Parathyroid adenoma (tissue), 2 donors: ENCODE results near the gene PRR11.

Source experiments
- H2AFZ ChIP-seq: fragments of 300-600 bp; sonication (generic); one replicate; pipeline ENCODE4 v1.7.0; 2017; ENCODE audit warnings: antibody characterized with exemption, mild to moderate bottlenecking
- H3K27ac ChIP-seq: fragments of 300-600 bp; sonication (generic); one replicate; pipeline ENCODE4 v1.7.0; 2017
- H3K27me3 ChIP-seq: fragments of 300-600 bp; sonication (generic); one replicate; pipeline ENCODE4 v1.7.0; 2017; ENCODE audit warnings: low read length; ENCODE audit not compliant: control insufficient read depth, insufficient read depth
- H3K36me3 ChIP-seq: fragments of 300-600 bp; sonication (generic); one replicate; pipeline ENCODE4 v1.7.0; 2017; ENCODE audit warnings: low read length; ENCODE audit not compliant: control insufficient read depth, insufficient read depth
- H3K4me1 ChIP-seq: fragments of 300-600 bp; sonication (generic); one replicate; pipeline ENCODE4 v1.7.0; 2017; ENCODE audit warnings: control low read depth
- H3K4me2 ChIP-seq: fragments of 300-600 bp; sonication (generic); one replicate; pipeline ENCODE4 v1.7.0; 2017; ENCODE audit warnings: low read length
- H3K4me3 ChIP-seq: fragments of 300-600 bp; sonication (generic); one replicate; pipeline ENCODE4 v1.7.0; 2017; ENCODE audit warnings: low read depth, low read length
- H3K79me2 ChIP-seq: fragments of 300-600 bp; sonication (generic); one replicate; pipeline ENCODE4 v1.7.0; 2017; ENCODE audit warnings: control low read depth
- H3K9ac ChIP-seq: fragments of 300-600 bp; sonication (generic); one replicate; pipeline ENCODE4 v1.7.0; 2017; ENCODE audit warnings: mild to moderate bottlenecking
- H3K9me3 ChIP-seq: fragments of 300-600 bp; sonication (generic); one replicate; pipeline ENCODE4 v1.7.0; 2017; ENCODE audit warnings: low read length; ENCODE audit not compliant: control insufficient read depth
- CTCF ChIP-seq: fragments of 300-600 bp; sonication (generic); IDR thresholded peaks from one replicate; pipeline ENCODE4 v1.7.0; 2017; ENCODE audit warnings: antibody characterized with exemption, mild to moderate bottlenecking
- donor health status: primary hyperparathyroidism.

The PRR11 gene

GRCh38 chr17:59108400-59109102 lies 47.0 kb upstream of the PRR11 start:
- Histone ChIP-seq H3K4me3 (no peak overlapping the region), H3K4me2 (no peak overlapping the region), H3K79me2 (peaks cover 3% of the 10 kb centered on the region), H3K27me3 (no peaks in the 10 kb centered on the region), H3K9ac (no peak overlapping the region), H3K9me3 (no peaks in the 10 kb centered on the region), H3K36me3 (no peaks in the 10 kb centered on the region), H3K27ac (no peak overlapping the region), H3K4me1 (peaks cover 4% of the 10 kb centered on the region), H2AFZ (no peak overlapping the region)
- no peak for TF ChIP-seq CTCF

GRCh38 chr17:59110973-59111372 lies 44.6 kb upstream of the PRR11 start:
- H3K4me2 ChIP-seq, result no peak overlapping the region
- H2AFZ ChIP-seq, result no peak overlapping the region
- TF ChIP-seq CTCF, result no peak
- H3K9me3 ChIP-seq, result no peaks in the 10 kb centered on the region
- no peaks in the 10 kb centered on the region for H3K4me1 ChIP-seq
- H3K27me3 ChIP-seq, result no peaks in the 10 kb centered on the region
- no peak overlapping the region for H3K9ac ChIP-seq
- H3K4me3 ChIP-seq, result no peak overlapping the region
- H3K27ac ChIP-seq, result no peak overlapping the region
- H3K36me3 ChIP-seq, result no peaks in the 10 kb centered on the region
- H3K79me2 ChIP-seq, result no peaks in the 10 kb centered on the region

GRCh38 chr17:59111539-59111938 lies 44.0 kb upstream of the PRR11 start:
- Histone ChIP-seq H3K4me3 (no peak overlapping the region), H3K36me3 (no peaks in the 10 kb centered on the region), H3K4me1 (no peaks in the 10 kb centered on the region), H3K79me2 (no peaks in the 10 kb centered on the region), H3K27me3 (no peaks in the 10 kb centered on the region), H3K27ac (no peak overlapping the region), H3K9me3 (no peaks in the 10 kb centered on the region), H3K4me2 (no peak overlapping the region), H2AFZ (no peak overlapping the region), H3K9ac (no peak overlapping the region)
- no peak for TF ChIP-seq CTCF

- no peak for TF ChIP-seq CTCF
- Histone ChIP-seq H3K36me3 (no peaks in the 10 kb centered on the region), H3K4me2 (no peak overlapping the region), H3K4me3 (no peak overlapping the region), H3K4me1 (no peaks in the 10 kb centered on the region), H2AFZ (no peak overlapping the region), H3K9ac (no peak overlapping the region), H3K27me3 (no peaks in the 10 kb centered on the region), H3K27ac (no peak overlapping the region), H3K79me2 (no peaks in the 10 kb centered on the region), H3K9me3 (no peaks in the 10 kb centered on the region)
Measured at GRCh38 chr17:59115474-59115873, 40.1 kb upstream of the PRR11 start.

GRCh38 chr17:59121901-59122480 lies 33.6 kb upstream of the PRR11 start:
- H3K9ac ChIP-seq, result no peak overlapping the region
- no peak overlapping the region for H3K4me2 ChIP-seq
- no peaks in the 10 kb centered on the region for H3K27me3 ChIP-seq
- no peak overlapping the region for H3K27ac ChIP-seq
- H2AFZ ChIP-seq, result no peak overlapping the region
- H3K79me2 ChIP-seq, result no peaks in the 10 kb centered on the region
- no peaks in the 10 kb centered on the region for H3K36me3 ChIP-seq
- H3K4me1 ChIP-seq, result no peaks in the 10 kb centered on the region
- no peak for TF ChIP-seq CTCF
- H3K9me3 ChIP-seq, result no peaks in the 10 kb centered on the region
- no peak overlapping the region for H3K4me3 ChIP-seq
